ENCODE data around the gene GIPR. TPM values are rescaled to one million over a fixed set of nuclear protein-coding genes. Genes with fewer than 3 reads are reported as not detected.

GIPR gene
- total and polyA plus RNA-seq, 10 of the 15 experiments (the other 5 are each of a cell fraction or from before 2014, with no cell fraction given) = 1.7 to 26.3 (median 13.7) TPM

DNA sequence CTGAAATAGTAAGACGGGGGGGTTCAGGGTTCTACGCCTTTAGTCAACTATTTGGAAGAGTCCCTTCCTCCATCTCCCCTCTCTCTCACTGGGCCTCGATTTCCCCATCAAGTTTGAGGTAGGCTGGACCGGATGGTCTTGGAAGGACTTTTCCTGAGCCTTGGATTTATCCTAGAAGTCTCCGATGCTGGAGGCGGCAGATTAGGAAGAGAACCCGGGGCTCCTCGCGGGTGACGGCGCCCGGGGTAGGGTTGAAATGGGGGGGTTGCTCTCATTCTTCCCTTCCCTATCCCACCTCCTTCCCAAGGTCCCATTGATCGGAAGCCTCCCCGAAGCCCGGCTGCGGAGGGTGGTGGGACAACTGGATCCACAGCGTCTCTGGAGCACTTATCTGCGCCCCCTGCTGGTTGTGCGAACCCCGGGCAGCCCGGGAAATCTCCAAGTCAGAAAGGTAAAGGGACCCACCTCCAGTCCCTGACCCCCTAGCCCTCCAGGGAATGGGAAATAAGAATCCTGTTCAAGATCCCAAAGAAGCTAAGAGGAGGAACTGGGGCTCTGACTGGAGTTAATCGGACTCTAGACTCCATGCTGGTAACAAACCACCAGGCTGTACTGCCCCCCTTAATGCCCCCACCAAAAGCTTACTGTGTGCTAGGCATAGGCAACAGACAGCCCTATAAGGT, 25.2 kb downstream of the GIPR start (continued):
- TF ChIP-seq, protein P1, sequence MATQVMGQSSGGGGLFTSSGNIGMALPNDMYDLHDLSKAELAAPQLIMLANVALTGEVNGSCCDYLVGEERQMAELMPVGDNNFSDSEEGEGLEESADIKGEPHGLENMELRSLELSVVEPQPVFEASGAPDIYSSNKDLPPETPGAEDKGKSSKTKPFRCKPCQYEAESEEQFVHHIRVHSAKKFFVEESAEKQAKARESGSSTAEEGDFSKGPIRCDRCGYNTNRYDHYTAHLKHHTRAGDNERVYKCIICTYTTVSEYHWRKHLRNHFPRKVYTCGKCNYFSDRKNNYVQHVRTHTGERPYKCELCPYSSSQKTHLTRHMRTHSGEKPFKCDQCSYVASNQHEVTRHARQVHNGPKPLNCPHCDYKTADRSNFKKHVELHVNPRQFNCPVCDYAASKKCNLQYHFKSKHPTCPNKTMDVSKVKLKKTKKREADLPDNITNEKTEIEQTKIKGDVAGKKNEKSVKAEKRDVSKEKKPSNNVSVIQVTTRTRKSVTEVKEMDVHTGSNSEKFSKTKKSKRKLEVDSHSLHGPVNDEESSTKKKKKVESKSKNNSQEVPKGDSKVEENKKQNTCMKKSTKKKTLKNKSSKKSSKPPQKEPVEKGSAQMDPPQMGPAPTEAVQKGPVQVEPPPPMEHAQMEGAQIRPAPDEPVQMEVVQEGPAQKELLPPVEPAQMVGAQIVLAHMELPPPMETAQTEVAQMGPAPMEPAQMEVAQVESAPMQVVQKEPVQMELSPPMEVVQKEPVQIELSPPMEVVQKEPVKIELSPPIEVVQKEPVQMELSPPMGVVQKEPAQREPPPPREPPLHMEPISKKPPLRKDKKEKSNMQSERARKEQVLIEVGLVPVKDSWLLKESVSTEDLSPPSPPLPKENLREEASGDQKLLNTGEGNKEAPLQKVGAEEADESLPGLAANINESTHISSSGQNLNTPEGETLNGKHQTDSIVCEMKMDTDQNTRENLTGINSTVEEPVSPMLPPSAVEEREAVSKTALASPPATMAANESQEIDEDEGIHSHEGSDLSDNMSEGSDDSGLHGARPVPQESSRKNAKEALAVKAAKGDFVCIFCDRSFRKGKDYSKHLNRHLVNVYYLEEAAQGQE (IDR thresholded peaks at IDR 0.05; ENCODE audit: low read depth, low read length) = no peak
- TF ChIP-seq LARP7 (IDR thresholded peaks at IDR 0.05) (no peak), ZSCAN29 (IDR thresholded peaks at IDR 0.05) (no peak), IKZF1 (conservative IDR thresholded peaks at IDR 0.05) (peak; percentile 83), ASH2L (IDR thresholded peaks at IDR 0.05; ENCODE audit: borderline replicate concordance, low read depth) (no peak), ESRRA (IDR thresholded peaks at IDR 0.05; ENCODE audit: low read length) (no peak), MEF2B (IDR thresholded peaks at IDR 0.05; ENCODE audit: partially characterized antibody, poor library complexity, severe bottlenecking) (no peak), CBX5 (IDR thresholded peaks at IDR 0.05; ENCODE audit: low read depth) (no peak)
- TF ChIP-seq, protein P2, sequence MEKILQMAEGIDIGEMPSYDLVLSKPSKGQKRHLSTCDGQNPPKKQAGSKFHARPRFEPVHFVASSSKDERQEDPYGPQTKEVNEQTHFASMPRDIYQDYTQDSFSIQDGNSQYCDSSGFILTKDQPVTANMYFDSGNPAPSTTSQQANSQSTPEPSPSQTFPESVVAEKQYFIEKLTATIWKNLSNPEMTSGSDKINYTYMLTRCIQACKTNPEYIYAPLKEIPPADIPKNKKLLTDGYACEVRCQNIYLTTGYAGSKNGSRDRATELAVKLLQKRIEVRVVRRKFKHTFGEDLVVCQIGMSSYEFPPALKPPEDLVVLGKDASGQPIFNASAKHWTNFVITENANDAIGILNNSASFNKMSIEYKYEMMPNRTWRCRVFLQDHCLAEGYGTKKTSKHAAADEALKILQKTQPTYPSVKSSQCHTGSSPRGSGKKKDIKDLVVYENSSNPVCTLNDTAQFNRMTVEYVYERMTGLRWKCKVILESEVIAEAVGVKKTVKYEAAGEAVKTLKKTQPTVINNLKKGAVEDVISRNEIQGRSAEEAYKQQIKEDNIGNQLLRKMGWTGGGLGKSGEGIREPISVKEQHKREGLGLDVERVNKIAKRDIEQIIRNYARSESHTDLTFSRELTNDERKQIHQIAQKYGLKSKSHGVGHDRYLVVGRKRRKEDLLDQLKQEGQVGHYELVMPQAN (conservative IDR thresholded peaks at IDR 0.05) = 0 out of 2 replicates have a peak, but pooled peaks have one; percentile 22
- TF ChIP-seq, protein P3, sequence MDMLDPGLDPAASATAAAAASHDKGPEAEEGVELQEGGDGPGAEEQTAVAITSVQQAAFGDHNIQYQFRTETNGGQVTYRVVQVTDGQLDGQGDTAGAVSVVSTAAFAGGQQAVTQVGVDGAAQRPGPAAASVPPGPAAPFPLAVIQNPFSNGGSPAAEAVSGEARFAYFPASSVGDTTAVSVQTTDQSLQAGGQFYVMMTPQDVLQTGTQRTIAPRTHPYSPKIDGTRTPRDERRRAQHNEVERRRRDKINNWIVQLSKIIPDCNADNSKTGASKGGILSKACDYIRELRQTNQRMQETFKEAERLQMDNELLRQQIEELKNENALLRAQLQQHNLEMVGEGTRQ (IDR thresholded peaks at IDR 0.05; ENCODE audit: borderline replicate concordance, low read depth, low read length) = no peak
- TF ChIP-seq, protein P4, sequence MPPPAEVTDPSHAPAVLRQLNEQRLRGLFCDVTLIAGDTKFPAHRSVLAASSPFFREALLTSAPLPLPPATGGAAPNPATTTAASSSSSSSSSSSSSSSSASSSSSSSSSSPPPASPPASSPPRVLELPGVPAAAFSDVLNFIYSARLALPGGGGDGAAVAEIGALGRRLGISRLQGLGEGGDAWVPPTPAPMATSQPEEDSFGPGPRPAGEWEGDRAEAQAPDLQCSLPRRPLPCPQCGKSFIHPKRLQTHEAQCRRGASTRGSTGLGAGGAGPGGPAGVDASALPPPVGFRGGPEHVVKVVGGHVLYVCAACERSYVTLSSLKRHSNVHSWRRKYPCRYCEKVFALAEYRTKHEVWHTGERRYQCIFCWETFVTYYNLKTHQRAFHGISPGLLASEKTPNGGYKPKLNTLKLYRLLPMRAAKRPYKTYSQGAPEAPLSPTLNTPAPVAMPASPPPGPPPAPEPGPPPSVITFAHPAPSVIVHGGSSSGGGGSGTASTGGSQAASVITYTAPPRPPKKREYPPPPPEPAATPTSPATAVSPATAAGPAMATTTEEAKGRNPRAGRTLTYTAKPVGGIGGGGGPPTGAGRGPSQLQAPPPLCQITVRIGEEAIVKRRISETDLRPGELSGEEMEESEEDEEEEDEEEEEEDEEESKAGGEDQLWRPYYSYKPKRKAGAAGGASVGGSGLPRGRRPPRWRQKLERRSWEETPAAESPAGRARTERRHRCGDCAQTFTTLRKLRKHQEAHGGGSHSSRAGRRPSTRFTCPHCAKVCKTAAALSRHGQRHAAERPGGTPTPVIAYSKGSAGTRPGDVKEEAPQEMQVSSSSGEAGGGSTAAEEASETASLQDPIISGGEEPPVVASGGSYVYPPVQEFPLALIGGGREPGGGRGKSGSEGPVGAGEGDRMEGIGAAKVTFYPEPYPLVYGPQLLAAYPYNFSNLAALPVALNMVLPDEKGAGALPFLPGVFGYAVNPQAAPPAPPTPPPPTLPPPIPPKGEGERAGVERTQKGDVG (CRISPR knock-in tag; IDR thresholded peaks at IDR 0.05) = no peak
- TF ChIP-seq, protein P5, sequence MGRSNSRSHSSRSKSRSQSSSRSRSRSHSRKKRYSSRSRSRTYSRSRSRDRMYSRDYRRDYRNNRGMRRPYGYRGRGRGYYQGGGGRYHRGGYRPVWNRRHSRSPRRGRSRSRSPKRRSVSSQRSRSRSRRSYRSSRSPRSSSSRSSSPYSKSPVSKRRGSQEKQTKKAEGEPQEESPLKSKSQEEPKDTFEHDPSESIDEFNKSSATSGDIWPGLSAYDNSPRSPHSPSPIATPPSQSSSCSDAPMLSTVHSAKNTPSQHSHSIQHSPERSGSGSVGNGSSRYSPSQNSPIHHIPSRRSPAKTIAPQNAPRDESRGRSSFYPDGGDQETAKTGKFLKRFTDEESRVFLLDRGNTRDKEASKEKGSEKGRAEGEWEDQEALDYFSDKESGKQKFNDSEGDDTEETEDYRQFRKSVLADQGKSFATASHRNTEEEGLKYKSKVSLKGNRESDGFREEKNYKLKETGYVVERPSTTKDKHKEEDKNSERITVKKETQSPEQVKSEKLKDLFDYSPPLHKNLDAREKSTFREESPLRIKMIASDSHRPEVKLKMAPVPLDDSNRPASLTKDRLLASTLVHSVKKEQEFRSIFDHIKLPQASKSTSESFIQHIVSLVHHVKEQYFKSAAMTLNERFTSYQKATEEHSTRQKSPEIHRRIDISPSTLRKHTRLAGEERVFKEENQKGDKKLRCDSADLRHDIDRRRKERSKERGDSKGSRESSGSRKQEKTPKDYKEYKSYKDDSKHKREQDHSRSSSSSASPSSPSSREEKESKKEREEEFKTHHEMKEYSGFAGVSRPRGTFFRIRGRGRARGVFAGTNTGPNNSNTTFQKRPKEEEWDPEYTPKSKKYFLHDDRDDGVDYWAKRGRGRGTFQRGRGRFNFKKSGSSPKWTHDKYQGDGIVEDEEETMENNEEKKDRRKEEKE (IDR thresholded peaks at IDR 0.05) = no peak
